GM12892 (cell line): Measurements from ENCODE around the gene TMEM130.

ENCODE experiments used
- POLR2A ChIP-seq: IDR thresholded peaks from 2 replicates; pipeline ENCODE4 v1.6.1; 2011; ENCODE audit warnings: low read depth, low read length, control low read depth
- POLR2AphosphoS5 ChIP-seq: IDR thresholded peaks from 2 replicates; pipeline ENCODE4 v1.6.1; 2011; ENCODE audit warnings: low read depth, low read length, control low read depth
- TAF1 ChIP-seq: IDR thresholded peaks from 2 replicates; pipeline ENCODE4 v1.6.1; 2011; ENCODE audit warnings: low read depth, mild to moderate bottlenecking, control low read depth, low read length, borderline replicate concordance

DNA sequence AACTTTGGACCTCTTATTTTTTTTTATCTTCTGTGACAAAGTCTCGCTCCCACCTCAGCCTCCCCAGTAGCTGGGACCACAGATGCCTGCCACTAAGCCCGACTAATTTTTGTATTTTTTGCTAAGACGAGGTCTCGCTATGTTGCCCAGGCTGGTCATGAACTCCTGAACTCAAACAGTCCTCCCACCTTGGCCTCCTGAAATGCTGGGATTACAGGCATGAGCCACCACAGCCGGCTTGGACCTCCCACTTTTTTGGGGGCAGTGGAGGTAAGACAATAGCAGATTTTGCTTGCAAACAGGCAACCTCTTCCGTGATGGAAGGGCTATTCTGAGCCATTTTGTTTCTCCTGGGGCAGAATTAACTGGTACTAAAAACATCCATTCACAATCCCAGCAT, 7.3 kb upstream of the TMEM130 start:
- TF ChIP-seq POLR2AphosphoS5 (no peak), POLR2A (no peak), TAF1 (no peak)
